SK-N-SH treated with all-trans-retinoic acid at 6 μM for 48 hours (cell line): ENCODE results near the gene GRID1.

Experiments used
- ATAC-seq: fragments of 200-7000 bp; cut with Tn5 transposase; 3 replicates; pipeline ENCODE4 v1.9.1; 2020; ENCODE audit warnings: mild to moderate bottlenecking, moderate library complexity
- BACH2 ChIP-seq: fragments of 250-450 bp; sonication (Bioruptor Pico); IDR thresholded peaks from 2 replicates; pipeline ENCODE4 v1.9.0; 2021; ENCODE audit warnings: mild to moderate bottlenecking, borderline replicate concordance
- CREB5 ChIP-seq: fragments of 250-450 bp; sonication (Bioruptor Pico); IDR thresholded peaks from 2 replicates; pipeline ENCODE4 v1.5.1; 2020; ENCODE audit warnings: low read depth, mild to moderate bottlenecking, moderate library complexity
- ESRRG ChIP-seq: fragments of 250-450 bp; sonication (Bioruptor Pico); IDR thresholded peaks from 2 replicates; pipeline ENCODE4 v1.6.1; 2021; ENCODE audit warnings: mild to moderate bottlenecking
- GLIS3 ChIP-seq: fragments of 250-450 bp; sonication (Bioruptor Pico); IDR thresholded peaks from 2 replicates; pipeline ENCODE4 v1.5.0; 2020; ENCODE audit warnings: mild to moderate bottlenecking, moderate library complexity
- ISL1 ChIP-seq: fragments of 250-450 bp; sonication (Bioruptor Pico); IDR thresholded peaks from 2 replicates; pipeline ENCODE4 v2.1.2; 2022; ENCODE audit warnings: mild to moderate bottlenecking, moderate library complexity
- OSR1 ChIP-seq: fragments of 250-450 bp; sonication (Bioruptor Pico); IDR thresholded peaks from 2 replicates; pipeline ENCODE4 v1.8.0; 2022; ENCODE audit warnings: moderate library complexity, mild to moderate bottlenecking, inconsistent platforms
- PATZ1 ChIP-seq: fragments of 250-450 bp; sonication (Bioruptor Pico); IDR thresholded peaks from 2 replicates; pipeline ENCODE4 v1.8.0; 2020; ENCODE audit warnings: mild to moderate bottlenecking, moderate library complexity, borderline replicate concordance
- PPARA ChIP-seq: fragments of 250-450 bp; sonication (Bioruptor Pico); IDR thresholded peaks from 2 replicates; pipeline ENCODE4 v1.5.0; 2020; ENCODE audit warnings: mild to moderate bottlenecking, borderline replicate concordance
- RARB ChIP-seq: fragments of 250-450 bp; sonication (Bioruptor Pico); IDR thresholded peaks from 2 replicates; pipeline ENCODE4 v1.8.0; 2021; ENCODE audit warnings: mild to moderate bottlenecking, moderate library complexity
- SNAI2 ChIP-seq: fragments of 250-450 bp; sonication (Bioruptor Pico); IDR thresholded peaks from 2 replicates; pipeline ENCODE4 v1.5.0; 2020; ENCODE audit warnings: mild to moderate bottlenecking, moderate library complexity
- TCF4 ChIP-seq: fragments of 250-450 bp; sonication (Bioruptor Pico); IDR thresholded peaks from 2 replicates; pipeline ENCODE4 v1.8.0; 2021; ENCODE audit warnings: mild to moderate bottlenecking, moderate library complexity, borderline replicate concordance
- TOX ChIP-seq: fragments of 250-450 bp; sonication (Bioruptor Pico); IDR thresholded peaks from 2 replicates; pipeline ENCODE4 v1.8.0; 2021; ENCODE audit warnings: mild to moderate bottlenecking, moderate library complexity, borderline replicate concordance
- ZC3H10 ChIP-seq: fragments of 250-450 bp; sonication (Bioruptor Pico); IDR thresholded peaks from 2 replicates; pipeline ENCODE4 v1.5.1; 2021; ENCODE audit warnings: mild to moderate bottlenecking, moderate library complexity
- ZFP3 ChIP-seq: fragments of 250-450 bp; sonication (Bioruptor Pico); IDR thresholded peaks from 2 replicates; pipeline ENCODE4 v1.5.0; 2020; ENCODE audit warnings: mild to moderate bottlenecking, moderate library complexity
- ZNF70 ChIP-seq: fragments of 450-650 bp; formaldehyde crosslinking; IDR thresholded peaks from 2 replicates; pipeline ENCODE4 v1.5.0; 2020; ENCODE audit warnings: mild to moderate bottlenecking, moderate library complexity
- ZNF8 ChIP-seq: fragments of 450-650 bp; formaldehyde crosslinking; IDR thresholded peaks from 2 replicates; pipeline ENCODE4 v1.5.0; 2020; ENCODE audit warnings: mild to moderate bottlenecking, moderate library complexity
- TF ChIP-seq, protein P1 (sequence below): fragments of 250-450 bp; sonication (Bioruptor Pico); IDR thresholded peaks from 2 replicates; pipeline ENCODE4 v1.5.1; 2021; ENCODE audit warnings: mild to moderate bottlenecking, moderate library complexity
- TF ChIP-seq, protein P2 (sequence below): fragments of 250-450 bp; sonication (Bioruptor Pico); IDR thresholded peaks from 2 replicates; pipeline ENCODE4 v1.5.0; 2020; ENCODE audit warnings: mild to moderate bottlenecking, moderate library complexity
- TF ChIP-seq, protein P3 (sequence below): fragments of 250-450 bp; sonication (Bioruptor Pico); IDR thresholded peaks from 2 replicates; pipeline ENCODE4 v1.8.0; 2021; ENCODE audit warnings: low read depth, mild to moderate bottlenecking, moderate library complexity, borderline replicate concordance

Gene GRID1

GRCh38 chr10:85617751-85618546 lies 748.6 kb downstream of the GRID1 start (continued):
- TF ChIP-seq CREB5 (CRISPR knock-in tag) = no peak
- TF ChIP-seq, all 23 proteins: peak for 0

- no peak for ATAC-seq
- TF ChIP-seq CREB5 (CRISPR knock-in tag) = no peak
Measured at GRCh38 chr10:85615556-85615955, 751.0 kb downstream of the GRID1 start.

DNA sequence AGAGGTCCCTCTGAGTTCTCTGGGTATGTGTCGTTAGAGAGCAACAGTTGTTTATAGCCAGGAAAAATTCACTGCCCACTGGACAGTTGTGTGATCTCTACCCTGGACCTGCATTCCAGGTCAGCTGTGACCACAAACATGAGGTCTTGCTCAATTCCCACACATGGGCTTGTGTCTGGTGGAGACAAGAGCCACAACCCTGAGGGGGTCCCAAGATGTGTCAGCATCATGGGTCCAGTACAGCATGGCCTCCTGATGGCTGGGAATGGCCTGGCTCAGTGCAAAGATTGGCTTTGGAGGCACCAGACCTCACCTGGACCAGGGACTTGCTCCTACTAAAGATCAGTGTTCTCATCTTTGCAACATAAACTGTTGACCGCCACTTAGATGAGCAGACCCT lies 751.6 kb downstream of the GRID1 start:
- no peak for ATAC-seq
- no peak for TF ChIP-seq BACH2 (CRISPR knock-in tag)
- no peak for TF ChIP-seq TCF4 (CRISPR knock-in tag)
- TF ChIP-seq, protein P1, sequence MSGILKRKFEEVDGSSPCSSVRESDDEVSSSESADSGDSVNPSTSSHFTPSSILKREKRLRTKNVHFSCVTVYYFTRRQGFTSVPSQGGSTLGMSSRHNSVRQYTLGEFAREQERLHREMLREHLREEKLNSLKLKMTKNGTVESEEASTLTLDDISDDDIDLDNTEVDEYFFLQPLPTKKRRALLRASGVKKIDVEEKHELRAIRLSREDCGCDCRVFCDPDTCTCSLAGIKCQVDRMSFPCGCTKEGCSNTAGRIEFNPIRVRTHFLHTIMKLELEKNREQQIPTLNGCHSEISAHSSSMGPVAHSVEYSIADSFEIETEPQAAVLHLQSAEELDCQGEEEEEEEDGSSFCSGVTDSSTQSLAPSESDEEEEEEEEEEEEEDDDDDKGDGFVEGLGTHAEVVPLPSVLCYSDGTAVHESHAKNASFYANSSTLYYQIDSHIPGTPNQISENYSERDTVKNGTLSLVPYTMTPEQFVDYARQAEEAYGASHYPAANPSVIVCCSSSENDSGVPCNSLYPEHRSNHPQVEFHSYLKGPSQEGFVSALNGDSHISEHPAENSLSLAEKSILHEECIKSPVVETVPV = no peak
- TF ChIP-seq, protein P2, sequence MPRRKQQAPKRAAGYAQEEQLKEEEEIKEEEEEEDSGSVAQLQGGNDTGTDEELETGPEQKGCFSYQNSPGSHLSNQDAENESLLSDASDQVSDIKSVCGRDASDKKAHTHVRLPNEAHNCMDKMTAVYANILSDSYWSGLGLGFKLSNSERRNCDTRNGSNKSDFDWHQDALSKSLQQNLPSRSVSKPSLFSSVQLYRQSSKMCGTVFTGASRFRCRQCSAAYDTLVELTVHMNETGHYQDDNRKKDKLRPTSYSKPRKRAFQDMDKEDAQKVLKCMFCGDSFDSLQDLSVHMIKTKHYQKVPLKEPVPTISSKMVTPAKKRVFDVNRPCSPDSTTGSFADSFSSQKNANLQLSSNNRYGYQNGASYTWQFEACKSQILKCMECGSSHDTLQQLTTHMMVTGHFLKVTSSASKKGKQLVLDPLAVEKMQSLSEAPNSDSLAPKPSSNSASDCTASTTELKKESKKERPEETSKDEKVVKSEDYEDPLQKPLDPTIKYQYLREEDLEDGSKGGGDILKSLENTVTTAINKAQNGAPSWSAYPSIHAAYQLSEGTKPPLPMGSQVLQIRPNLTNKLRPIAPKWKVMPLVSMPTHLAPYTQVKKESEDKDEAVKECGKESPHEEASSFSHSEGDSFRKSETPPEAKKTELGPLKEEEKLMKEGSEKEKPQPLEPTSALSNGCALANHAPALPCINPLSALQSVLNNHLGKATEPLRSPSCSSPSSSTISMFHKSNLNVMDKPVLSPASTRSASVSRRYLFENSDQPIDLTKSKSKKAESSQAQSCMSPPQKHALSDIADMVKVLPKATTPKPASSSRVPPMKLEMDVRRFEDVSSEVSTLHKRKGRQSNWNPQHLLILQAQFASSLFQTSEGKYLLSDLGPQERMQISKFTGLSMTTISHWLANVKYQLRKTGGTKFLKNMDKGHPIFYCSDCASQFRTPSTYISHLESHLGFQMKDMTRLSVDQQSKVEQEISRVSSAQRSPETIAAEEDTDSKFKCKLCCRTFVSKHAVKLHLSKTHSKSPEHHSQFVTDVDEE = no peak
- TF ChIP-seq, protein P3, sequence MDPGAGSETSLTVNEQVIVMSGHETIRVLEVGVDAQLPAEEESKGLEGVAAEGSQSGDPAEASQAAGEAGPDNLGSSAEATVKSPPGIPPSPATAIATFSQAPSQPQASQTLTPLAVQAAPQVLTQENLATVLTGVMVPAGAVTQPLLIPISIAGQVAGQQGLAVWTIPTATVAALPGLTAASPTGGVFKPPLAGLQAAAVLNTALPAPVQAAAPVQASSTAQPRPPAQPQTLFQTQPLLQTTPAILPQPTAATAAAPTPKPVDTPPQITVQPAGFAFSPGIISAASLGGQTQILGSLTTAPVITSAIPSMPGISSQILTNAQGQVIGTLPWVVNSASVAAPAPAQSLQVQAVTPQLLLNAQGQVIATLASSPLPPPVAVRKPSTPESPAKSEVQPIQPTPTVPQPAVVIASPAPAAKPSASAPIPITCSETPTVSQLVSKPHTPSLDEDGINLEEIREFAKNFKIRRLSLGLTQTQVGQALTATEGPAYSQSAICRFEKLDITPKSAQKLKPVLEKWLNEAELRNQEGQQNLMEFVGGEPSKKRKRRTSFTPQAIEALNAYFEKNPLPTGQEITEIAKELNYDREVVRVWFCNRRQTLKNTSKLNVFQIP = no peak
- no peak for TF ChIP-seq TOX (CRISPR knock-in tag)
- TF ChIP-seq ESRRG = no peak
- no peak for TF ChIP-seq RARB
- TF ChIP-seq ZC3H10 (CRISPR knock-in tag) = no peak
- TF ChIP-seq OSR1 = no peak
- no peak for TF ChIP-seq GLIS3 (CRISPR knock-in tag)
- TF ChIP-seq ISL1 = no peak
- no peak for TF ChIP-seq ZNF70 (CRISPR knock-in tag)
- TF ChIP-seq ZNF8 (CRISPR knock-in tag) = no peak
- TF ChIP-seq CREB5 (CRISPR knock-in tag) = no peak
- no peak for TF ChIP-seq ZFP3 (CRISPR knock-in tag)
- no peak for TF ChIP-seq PATZ1 (CRISPR knock-in tag)
- no peak for TF ChIP-seq PPARA (CRISPR knock-in tag)
- no peak for TF ChIP-seq SNAI2 (CRISPR knock-in tag)
